Measurements from ENCODE around the gene GLIS2.

Gene GLIS2

DNA sequence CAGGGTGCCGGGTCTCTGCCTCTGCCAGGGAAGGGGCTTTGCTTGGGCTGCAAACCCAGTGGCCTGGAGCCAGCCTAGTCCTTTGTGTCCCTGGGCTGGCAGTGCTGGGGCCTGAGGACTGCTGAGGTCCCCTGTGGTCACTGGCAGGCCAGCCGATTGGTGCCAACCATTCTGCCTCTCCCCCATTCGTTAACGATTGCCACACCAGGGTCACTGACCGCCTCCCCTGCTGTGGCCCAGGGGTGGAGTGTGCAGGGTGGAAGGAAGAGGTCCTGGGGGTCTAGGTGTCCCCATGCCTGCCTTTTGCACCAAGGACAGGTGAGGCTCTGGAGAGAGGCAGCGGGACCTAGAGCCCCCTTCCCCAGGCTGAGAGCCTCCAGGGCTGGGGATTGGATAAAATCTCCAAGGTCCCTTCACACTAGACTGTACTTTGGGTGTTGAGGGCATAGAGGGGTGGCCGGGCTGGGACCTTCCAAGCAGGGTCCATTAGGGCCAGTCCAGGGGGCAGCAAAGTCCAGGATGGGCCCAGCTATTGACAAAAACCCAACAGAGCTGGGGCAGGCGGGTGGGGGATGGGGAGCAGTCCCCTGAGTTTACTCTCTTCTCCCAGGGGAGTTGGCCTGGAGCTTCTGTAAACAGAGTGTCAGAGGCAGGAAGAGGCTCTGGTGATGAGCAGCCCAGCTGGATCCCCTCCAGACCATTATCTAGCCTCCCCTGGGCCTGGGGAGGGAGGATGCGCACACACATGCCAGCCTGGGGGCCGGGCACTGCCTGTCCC lies 56.9 kb downstream of the GLIS2 start:
- DNase-seq = peak; percentile 43

DNA sequence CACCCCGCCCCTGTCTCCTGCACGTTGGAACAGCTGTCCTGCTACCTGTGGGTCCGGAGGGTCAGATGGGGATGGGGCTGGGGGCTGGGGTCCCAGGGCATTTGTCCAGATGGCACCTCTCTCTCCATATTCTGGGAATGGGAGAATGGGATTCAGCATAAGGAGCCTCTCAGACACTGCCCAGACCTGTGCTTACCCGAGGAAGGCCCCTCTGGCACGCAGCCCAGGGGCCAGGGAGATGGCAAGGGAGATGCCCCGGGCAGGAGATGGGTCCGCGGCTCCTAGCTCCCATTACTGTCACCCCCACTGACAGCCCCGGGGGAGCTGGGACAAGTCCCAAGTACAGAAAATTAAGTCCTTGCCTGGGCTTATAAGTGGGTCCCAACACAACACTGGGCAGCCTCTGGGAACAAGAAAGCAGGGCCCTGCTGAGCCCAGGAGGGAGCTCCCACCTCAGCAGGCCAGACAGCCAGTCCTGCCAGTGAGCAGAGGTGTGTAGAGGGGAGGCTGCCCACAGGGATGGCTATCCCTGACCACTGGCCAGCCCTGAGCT lies 57.6 kb downstream of the GLIS2 start:
- DNase-seq = no peak

DNA sequence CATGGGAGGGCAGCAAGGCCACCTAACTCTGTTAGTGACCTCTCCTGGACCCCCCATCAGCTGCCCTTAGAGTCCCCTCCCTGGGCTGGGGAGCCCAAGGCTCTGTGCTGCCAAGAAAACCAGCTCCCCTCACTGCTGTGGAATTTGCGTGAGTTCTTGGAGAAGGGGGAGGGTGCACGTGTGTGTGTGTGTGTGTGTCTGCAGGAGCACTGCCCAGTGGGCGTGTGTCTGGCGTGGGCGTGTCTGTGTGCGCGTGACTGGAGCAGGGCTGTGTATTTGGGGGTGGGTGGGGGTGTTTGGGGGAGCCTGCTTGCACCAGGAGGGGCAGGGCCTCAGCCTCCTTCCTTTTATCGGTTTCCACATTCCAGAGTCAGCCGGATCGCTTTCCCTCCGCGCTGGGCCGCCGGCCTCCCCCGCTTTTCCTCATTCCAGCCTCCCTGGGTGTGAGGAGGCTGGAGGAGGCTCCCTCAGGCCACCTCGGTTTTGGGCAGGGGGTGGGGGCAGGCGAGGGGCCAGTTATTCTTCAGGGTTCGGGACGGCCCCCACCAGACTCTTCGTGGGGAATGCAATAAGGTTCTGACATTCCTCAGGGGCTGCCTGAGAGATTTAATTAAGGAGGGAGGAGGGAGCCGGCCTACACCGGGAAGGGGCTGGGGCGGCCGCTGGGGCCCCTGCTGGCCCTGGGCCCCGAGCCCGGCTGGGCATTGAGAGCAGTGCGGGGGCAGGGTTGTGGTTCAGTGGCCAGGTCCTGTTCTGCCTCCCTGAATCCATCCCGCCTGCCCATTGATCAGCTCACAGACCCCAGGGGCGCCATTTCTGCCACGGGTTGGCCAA lies 58.3 kb downstream of the GLIS2 start:
- no peak for DNase-seq

DNA sequence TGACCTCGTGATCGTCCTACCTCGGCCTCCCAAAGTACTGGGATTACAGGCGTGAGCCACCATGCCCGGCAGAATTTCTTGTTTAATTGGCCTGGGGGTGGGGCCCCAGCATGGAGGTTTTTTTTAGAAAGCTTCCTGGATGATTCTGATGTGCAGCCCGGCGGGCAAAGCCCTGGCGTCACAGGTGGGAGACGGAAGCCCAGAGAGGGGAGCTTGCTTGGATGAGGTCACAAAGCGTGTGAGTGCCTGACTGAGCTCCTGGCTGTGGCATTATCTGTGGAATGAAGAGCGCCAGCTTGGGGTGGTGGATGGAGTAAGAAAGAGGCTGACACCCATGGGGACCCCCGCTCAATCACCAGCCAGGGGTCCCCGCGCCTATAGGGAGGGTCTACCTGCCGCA lies 59.9 kb downstream of the GLIS2 start:
- DNase-seq = no peak

GRCh38 chr16:4376126-4376892 lies 60.4 kb downstream of the GLIS2 start:
- no peak for DNase-seq

DNA sequence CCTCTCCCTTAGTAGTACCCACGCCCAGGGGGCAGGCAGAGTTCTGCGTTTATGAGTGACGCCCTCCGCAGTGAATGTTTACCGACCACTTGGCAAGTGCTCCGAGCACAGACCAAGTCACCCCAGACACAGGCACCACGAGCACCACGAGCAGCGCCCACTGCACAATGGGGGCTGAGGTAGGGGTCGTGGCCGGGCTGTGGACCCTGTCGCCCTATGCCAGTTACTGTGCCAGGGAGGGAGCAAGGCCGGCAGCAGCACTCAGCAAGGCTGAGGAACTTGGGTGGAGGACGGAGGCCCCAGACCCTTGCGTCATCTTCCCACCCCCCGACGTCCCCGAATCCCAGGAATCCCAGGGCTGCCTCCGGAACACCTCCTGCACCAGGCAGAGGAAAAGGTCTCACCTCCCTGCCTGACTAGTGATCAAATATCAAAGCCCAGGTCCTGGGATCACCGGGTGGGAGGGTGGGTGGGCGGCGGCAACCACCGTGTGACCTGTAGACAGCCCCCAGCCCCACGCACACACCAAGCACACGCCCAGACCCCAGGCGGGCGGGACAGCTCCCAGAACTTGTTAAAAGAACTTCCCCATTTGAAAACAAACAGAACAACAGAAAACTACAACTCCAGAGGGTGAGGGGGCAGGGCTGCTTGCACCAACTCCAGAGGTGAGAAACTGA lies 61.2 kb downstream of the GLIS2 start:
- DNase-seq = no peak

- DNase-seq = no peak
These were observed 61.8 kb downstream of the GLIS2 start for GRCh38 chr16:4377573-4378154.

DNA sequence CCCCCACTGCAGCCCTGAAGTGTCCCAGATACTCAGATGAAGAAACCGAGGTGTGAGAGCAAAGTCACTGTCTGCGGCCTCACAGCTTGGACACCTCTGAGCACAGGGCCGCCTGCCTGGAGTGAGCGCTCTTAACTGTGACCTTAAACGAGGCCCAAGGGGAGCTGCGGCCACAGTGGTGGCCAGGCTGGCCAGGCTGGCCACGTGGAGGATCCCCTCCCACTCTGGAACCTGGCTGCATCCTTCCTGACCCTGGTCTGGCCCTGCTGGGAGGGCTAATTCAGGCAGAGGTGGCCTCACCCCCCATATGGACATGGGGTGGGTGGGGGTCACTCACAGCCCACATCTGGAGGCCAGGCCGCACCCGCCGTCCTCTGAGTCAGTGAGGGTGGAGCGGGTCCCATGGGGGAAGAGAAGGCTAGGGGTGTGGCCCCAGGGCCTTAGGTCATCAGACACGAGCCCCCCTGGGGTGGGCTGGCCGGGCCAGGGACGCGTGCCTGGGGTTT lies 62.3 kb downstream of the GLIS2 start:
- DNase-seq = no peak

DNA sequence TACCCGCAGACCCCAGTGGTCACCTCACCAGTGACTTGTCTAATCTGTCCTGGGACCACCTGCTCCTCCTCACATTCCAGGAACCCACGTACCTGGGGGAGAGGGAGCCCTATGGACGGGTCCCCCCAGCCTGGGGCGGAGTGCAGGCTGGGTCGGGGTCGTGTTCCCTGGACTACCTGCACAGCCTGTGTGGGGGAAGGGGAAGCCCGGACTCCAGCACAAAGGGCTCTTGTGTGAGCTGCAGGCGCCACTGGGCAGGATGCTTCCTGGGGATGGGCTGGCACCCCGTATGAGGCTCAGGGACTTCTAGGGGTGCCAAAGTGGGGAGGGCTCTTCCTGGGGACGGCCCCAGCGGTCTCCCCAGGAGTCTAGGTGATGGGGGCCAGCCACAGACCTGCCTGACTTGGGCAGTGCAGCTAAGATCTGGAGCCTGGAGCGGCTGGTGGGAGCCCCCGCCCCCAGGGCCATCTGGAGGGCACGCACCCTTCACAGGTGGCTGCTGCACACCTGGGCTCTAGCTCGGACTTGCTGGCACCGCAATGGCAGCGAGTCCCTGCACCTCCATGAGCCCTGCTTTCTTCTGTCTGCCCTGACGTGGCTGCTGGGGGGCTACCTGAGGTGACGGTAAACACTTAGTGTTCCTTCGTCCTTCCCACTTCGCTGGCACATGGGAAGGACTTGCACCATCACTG lies 63.3 kb downstream of the GLIS2 start:
- DNase-seq = no peak

DNA sequence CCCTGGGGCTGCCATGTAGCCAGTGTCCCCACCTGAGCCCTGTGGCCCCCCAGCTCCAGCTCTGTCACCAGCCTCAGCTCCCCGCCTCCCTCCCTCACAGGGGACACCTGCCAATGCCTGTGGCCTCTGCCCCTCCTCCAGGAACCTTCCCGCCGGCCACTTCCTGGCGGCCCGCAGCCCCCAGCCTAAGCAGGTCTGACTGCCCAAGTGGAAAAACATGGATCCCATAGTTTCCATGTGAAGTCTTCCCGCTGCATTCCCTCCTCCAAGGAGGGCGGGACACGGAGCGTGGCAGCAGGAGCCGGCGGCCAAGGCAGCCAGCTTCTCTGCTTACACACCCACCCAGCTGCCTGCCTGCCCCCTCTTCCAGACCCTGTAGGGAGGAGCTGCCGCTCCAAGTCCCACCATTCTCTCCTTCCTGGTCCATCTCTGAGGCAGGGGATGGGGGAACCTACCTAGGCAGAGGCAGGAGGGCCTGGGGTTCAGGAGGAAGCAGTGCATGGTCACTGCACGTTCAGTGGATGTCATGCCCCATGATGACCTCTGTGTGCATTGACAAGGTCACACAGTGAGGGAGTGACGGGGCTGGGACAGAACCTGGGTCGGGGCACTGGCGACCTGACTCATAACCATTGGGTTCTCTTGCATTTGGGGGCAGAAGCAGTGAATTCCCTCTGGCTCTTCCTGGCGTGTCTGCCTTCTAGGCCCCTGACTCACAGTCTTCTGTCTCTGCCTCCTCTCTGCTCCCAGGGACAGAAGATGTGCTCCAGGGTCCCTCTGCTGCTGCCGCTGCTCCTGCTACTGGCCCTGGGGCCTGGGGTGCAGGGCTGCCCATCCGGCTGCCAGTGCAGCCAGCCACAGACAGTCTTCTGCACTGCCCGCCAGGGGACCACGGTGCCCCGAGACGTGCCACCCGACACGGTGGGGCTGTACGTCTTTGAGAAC lies 64.5 kb downstream of the GLIS2 start:
- no peak for DNase-seq

GRCh38 chr16:4381072-4381934 lies 65.4 kb downstream of the GLIS2 start:
- DNase-seq = peak; percentile 69

GRCh38 chr16:4381935-4382794 lies 66.3 kb downstream of the GLIS2 start:
- DNase-seq = no peak

GRCh38 chr16:4382795-4383357 lies 67.0 kb downstream of the GLIS2 start:
- DNase-seq = no peak

DNA sequence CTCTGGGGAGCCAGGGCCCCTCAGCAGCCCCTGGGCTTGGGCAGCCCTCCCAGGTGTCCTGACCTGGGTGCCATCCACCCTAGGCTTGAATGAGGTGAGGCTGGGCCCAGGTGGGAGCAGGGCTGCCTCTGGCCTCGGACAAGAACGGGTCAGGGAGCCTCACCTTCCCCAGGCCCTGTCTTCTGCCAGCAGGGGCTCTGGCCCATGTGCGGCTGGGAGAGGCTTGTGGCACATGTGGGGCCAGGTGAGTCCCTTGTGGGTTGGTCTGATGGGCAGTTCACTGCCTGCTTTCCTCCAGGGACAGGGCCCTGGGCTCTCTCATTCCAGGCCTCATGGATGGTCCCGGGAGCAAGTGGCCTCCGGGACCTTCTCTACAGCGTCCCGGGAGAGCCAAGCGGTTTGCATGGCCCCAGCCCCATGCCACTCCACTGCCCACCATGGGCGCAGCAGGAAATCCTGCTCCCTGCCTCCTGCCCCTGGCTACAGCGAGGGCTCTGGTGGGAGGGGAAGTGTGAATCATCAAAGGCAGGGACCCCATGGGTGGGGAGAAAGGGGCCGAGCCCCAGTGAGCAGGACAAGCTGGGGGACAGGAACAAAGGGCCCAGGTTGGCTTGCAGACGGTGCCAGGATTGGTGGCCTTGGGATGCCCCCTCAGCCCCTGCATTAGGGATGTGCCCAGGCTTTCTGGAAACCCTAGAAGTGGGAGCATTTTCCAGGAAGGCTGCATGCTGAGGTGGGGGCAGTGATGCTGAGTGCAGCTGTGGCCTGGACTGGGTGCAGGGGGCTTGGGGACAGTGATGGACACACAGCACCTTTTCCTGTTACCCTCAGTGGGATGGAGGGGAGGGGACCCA lies 68.0 kb downstream of the GLIS2 start:
- no peak for DNase-seq

- no peak for DNase-seq
These were observed 68.7 kb downstream of the GLIS2 start for GRCh38 chr16:4384509-4384942.

- DNase-seq = no peak
These were observed 69.4 kb downstream of the GLIS2 start for GRCh38 chr16:4385066-4385788.

Data from SHP77 treated with DMSO at 0.1 percent for 48 hours (cell line).